CD14-positive monocyte (primary cell): Measurements from ENCODE around the gene OXSR1. TPM values are rescaled to one million over a fixed set of nuclear protein-coding genes. Genes with fewer than 3 reads are reported as not detected.
A peak's percentile ranks its signal among the peaks of the same experiment; 100 is the strongest.

Experiments
- DNase-seq, 3 donors: peaks; one replicate each; pipeline ENCODE4 v3.0.0-alpha.2; 2011 to 2022
- H2AFZ ChIP-seq: 2 replicates; pipeline ENCODE4 v1.6.0; 2012; ENCODE audit warnings: mild to moderate bottlenecking, low read depth, low read length, inconsistent platforms; ENCODE audit not compliant: insufficient read depth, poor library complexity, severe bottlenecking
- H3K27ac ChIP-seq, 2 donors: 1 replicate in 1 of 2; 2 replicates in 1 of 2; pipeline ENCODE4 v1.5.1; 2012 to 2013; ENCODE audit warnings: low read length in 2 of 2, control low read depth in 1 of 2, inconsistent platforms in 1 of 2, low read depth in 1 of 2, mild to moderate bottlenecking in 1 of 2
- H3K27me3 ChIP-seq, 2 donors: one replicate each; pipeline versions ENCODE4 v1.6.0 to v1.6.1; 2011 to 2013; ENCODE audit warnings: low read length in 2 of 2; ENCODE audit not compliant: control insufficient read depth in 2 of 2, insufficient read depth in 2 of 2
- H3K36me3 ChIP-seq, 2 donors: replicated peaks in 1 of 2; 1 replicate in 1 of 2; 2 replicates in 1 of 2; pipeline versions ENCODE4 v1.5.1 to v1.6.1; 2012 to 2013; ENCODE audit warnings: low read length in 2 of 2, control low read depth in 1 of 2, inconsistent platforms in 1 of 2, mild to moderate bottlenecking in 1 of 2; ENCODE audit not compliant: insufficient read depth in 2 of 2, control insufficient read depth in 1 of 2
- H3K4me1 ChIP-seq, 2 donors: 1 replicate in 1 of 2; 2 replicates in 1 of 2; pipeline versions ENCODE4 v1.5.1 to v1.6.1; 2012 to 2013; ENCODE audit warnings: low read length in 2 of 2, control low read depth in 1 of 2, inconsistent platforms in 1 of 2, mild to moderate bottlenecking in 1 of 2, moderate library complexity in 1 of 2; ENCODE audit not compliant: insufficient read depth in 2 of 2, control insufficient read depth in 1 of 2
- H3K4me2 ChIP-seq: replicated peaks from 2 replicates; pipeline ENCODE3; 2012; ENCODE audit warnings: low read length, moderate library complexity, mild to moderate bottlenecking; ENCODE audit not compliant: poor library complexity, severe bottlenecking; ENCODE audit errors: extremely low read depth
- H3K4me3 ChIP-seq, 3 experiments: fragments of 200-600 bp in 1 of 3; sonication (generic) in 1 of 3; replicated peaks in 1 of 3; 1 replicate in 2 of 3; 2 replicates in 1 of 3; pipeline ENCODE4 v1.5.1; 2011 to 2013; ENCODE audit warnings: low read length in 3 of 3, mild to moderate bottlenecking in 3 of 3, control low read depth in 2 of 3, low read depth in 2 of 3, inconsistent platforms in 1 of 3, moderate library complexity in 1 of 3
- H3K79me2 ChIP-seq: 2 replicates; pipeline ENCODE4 v1.6.0; 2012; ENCODE audit warnings: mild to moderate bottlenecking, control low read depth, inconsistent platforms, low read length, moderate library complexity; ENCODE audit not compliant: insufficient read depth
- H3K9ac ChIP-seq: 2 replicates; pipeline ENCODE4 v1.6.0; 2017; ENCODE audit warnings: low read length, mild to moderate bottlenecking; ENCODE audit not compliant: insufficient read depth, poor library complexity, severe bottlenecking
- H3K9me3 ChIP-seq, 2 donors: replicated peaks in 1 of 2; 1 replicate in 1 of 2; 2 replicates in 1 of 2; pipeline versions ENCODE4 v1.5.1 to v1.6.1; 2012 to 2013; ENCODE audit warnings: low read length in 2 of 2, control low read depth in 1 of 2; ENCODE audit not compliant: control insufficient read depth in 1 of 2, insufficient read depth in 1 of 2
- H4K20me1 ChIP-seq: 2 replicates; pipeline ENCODE4 v1.6.0; 2012; ENCODE audit warnings: mild to moderate bottlenecking, low read length, control low read depth, moderate library complexity; ENCODE audit not compliant: insufficient read depth
- H3K27ac Mint-ChIP-seq, 7 donors: one replicate each; pipeline ENCODE4 v1.8.0; 2020; ENCODE audit warnings: mild to moderate bottlenecking in 7 of 7, mixed read lengths in 7 of 7, moderate library complexity in 6 of 7, inconsistent platforms in 2 of 7
- H3K27me3 Mint-ChIP-seq, 3 donors: one replicate each; pipeline ENCODE4 v1.8.0; 2021 to 2022; ENCODE audit warnings: low read depth in 3 of 3, mild to moderate bottlenecking in 3 of 3, mixed read lengths in 3 of 3, moderate library complexity in 3 of 3, inconsistent platforms in 1 of 3
- H3K36me3 Mint-ChIP-seq, 2 donors: one replicate each; pipeline ENCODE4 v1.8.0; 2020; ENCODE audit warnings: mixed read lengths in 2 of 2, inconsistent platforms in 1 of 2, mild to moderate bottlenecking in 1 of 2
- H3K4me1 Mint-ChIP-seq: one replicate; pipeline ENCODE4 v1.8.0; 2020; ENCODE audit warnings: mild to moderate bottlenecking, mixed read lengths
- H3K4me3 Mint-ChIP-seq, 2 donors: one replicate each; pipeline ENCODE4 v1.8.0; 2020; ENCODE audit warnings: mild to moderate bottlenecking in 2 of 2, mixed read lengths in 2 of 2, moderate library complexity in 1 of 2
- H3K9me3 Mint-ChIP-seq, 7 donors: one replicate each; pipeline ENCODE4 v1.8.0; 2020 to 2022; ENCODE audit warnings: mixed read lengths in 7 of 7, mild to moderate bottlenecking in 6 of 7, moderate library complexity in 6 of 7, inconsistent platforms in 2 of 7
- CTCF ChIP-seq: fragments of 200-600 bp; IDR thresholded peaks from one replicate; pipeline ENCODE4 v1.8.0; 2022; ENCODE audit warnings: antibody characterized with exemption, mild to moderate bottlenecking
- WGBS: methylation state at CpG from one replicate; pipeline ENCODE4 v1.1.5; 2013; ENCODE audit warnings: missing lambda C conversion rate; ENCODE audit not compliant: insufficient coverage; 5-methylcytosine and 5-hydroxymethylcytosine counted together
- intact Hi-C, 2 donors: fragments of 100-400 bp; cut with micrococcal nuclease; formaldehyde crosslinking; loops; one replicate each; pipeline versions ENCODE4 v1.15.0 to v1.15.1; 2023
- polyA plus RNA-seq, 3 donors: library from polyadenylated mRNA; depleted of rRNA in 1 of 3; unstranded in 2 of 3; stranded (reverse) in 1 of 3; fragments of 300-500 nt in 2 of 3; fragments of >200 nt in 1 of 3; fragmentation: Illumina TruSeq in 2 of 3; gene quantifications; 1 replicate in 2 of 3; 2 replicates in 1 of 3; pipeline ENCODE4 v1.2.3, GENCODE V29; 2012 to 2021

The OXSR1 gene
- polyA plus RNA-seq, 3 donors: 9.4 to 20.3 (median 12.3) TPM

DNA sequence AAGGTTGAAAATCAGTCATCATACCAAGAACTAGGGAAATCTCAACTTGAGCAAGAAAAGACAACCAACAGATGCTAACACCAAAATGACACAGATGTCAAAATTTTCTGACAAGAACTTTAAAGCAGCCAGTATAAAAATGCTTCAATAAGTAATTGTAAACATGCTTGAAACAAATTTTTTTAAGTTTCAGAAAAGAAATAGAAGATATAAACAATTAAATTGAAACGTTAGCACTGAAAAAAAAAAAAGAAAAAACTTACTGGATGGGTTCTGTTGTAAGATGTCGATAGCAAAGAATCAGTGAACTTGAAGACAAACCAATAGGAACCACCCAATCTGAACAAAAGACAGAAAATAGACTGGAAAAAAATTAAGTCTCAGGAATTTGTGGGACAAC, 18.8 kb upstream of the OXSR1 start:
- intact Hi-C loops: loop anchor here in 1 of 2 donors (10.0 kb wide), 1 partner anchor 62 kb away; no protein-coding TSS in a partner anchor
- no peak overlapping the region for H2AFZ ChIP-seq
- no CpG with 5 or more reads among the region's 2 CpGs for WGBS

DNA sequence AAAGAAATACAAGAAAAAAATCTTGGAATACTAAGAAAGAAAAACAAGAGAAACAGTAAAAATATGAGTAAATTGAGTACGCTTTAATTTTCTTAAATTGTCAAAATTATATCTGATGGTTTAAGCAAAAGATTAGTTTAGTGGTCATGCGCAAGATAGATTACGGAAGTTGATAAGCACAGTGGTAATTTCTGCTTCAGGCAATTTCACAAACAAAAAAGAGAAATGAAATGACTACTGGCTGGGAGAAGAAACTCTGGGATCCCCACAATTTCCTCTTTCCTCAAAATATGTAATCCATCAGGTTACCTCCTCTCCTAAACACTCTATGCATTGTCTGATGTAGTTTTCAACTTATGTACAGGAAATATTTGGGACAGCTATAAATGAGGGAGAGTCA, 17.9 kb upstream of the OXSR1 start:
- H3K4me3 Mint-ChIP-seq: no peak overlapping the region
- H3K36me3 ChIP-seq: peaks cover 0 to 4% of the 10 kb centered on the region in 2 donors
- peaks cover 3 to 13% (median 6%) of the 10 kb centered on the region in 7 donors for H3K9me3 Mint-ChIP-seq
- intact Hi-C loops: loop anchor here in 1 of 2 donors (10.0 kb wide), 1 partner anchor 63 kb away; no protein-coding TSS in a partner anchor
- H4K20me1 ChIP-seq: no peaks in the 10 kb centered on the region
- peak overlapping the region in 1 of 3 experiments; percentile 55 for H3K4me3 ChIP-seq
- H3K79me2 ChIP-seq: no peaks in the 10 kb centered on the region
- H3K27me3 ChIP-seq: no peaks in the 10 kb centered on the region
- H2AFZ ChIP-seq: no peak overlapping the region
- H3K27ac Mint-ChIP-seq: peak overlapping the region; percentile 96 to 99 (median 99)
- no CpG with 5 or more reads among the region's 3 CpGs for WGBS
- H3K27ac ChIP-seq: peak overlapping the region; percentile 88 to 89
- peak overlapping the region; percentile 61 for H3K4me2 ChIP-seq
- no peaks in the 10 kb centered on the region for H3K9me3 ChIP-seq
- H3K36me3 Mint-ChIP-seq: peaks cover 8 to 16% of the 10 kb centered on the region in 2 donors
- TF ChIP-seq CTCF: no peak
- peak; percentile 57 to 88 (median 87) for DNase-seq
- peaks cover 73 to 84% of the 10 kb centered on the region in 2 donors for H3K4me1 ChIP-seq
- H3K27me3 Mint-ChIP-seq: peaks cover 0 to 4% (median 0%) of the 10 kb centered on the region in 3 donors
- peak overlapping the region; percentile 37 for H3K9ac ChIP-seq
- peaks cover 68% of the 10 kb centered on the region for H3K4me1 Mint-ChIP-seq

More for the DNA sequence above, 18.8 kb upstream of the OXSR1 start:
- no peak for TF ChIP-seq CTCF
- Mint-ChIP-seq H3K27me3 (peaks cover 0 to 4% (median 0%) of the 10 kb centered on the region in 3 donors), H3K36me3 (peaks cover 15 to 24% of the 10 kb centered on the region in 2 donors), H3K27ac (peak overlapping the region; percentile 83 to 99 (median 99)), H3K9me3 (peaks cover 3 to 13% (median 5%) of the 10 kb centered on the region in 7 donors), H3K4me3 (no peak overlapping the region), H3K4me1 (peaks cover 70% of the 10 kb centered on the region)
- Histone ChIP-seq H3K4me2 (no peak overlapping the region), H3K79me2 (peaks cover under 1% of the 10 kb centered on the region), H3K36me3 (peaks cover 7 to 13% of the 10 kb centered on the region in 2 donors), H3K27ac (peak overlapping the region in 1 of 2 donors; percentile 89), H3K9me3 (no peaks in the 10 kb centered on the region), H4K20me1 (peaks cover 5% of the 10 kb centered on the region), H3K9ac (no peak overlapping the region), H3K27me3 (no peaks in the 10 kb centered on the region), H3K4me1 (peaks cover 68 to 84% of the 10 kb centered on the region in 2 donors), H3K4me3 (no peak overlapping the region)
- no peak for DNase-seq
